Stimulated activated naive B cell treated with anti-CD40 and anti-IgM and Interleukin-4, amounts not matched to agents 10 μg/mL and 1 μg/mL and 100 μg/mL, for 72 hours (primary cell): ENCODE measurements around the gene ANXA5.

Source experiments
- ATAC-seq, 2 donors: fragments of 150-1000 bp; cut with Tn5 transposase; replicated peaks; 2 replicates each; pipeline ENCODE4 v1.10.0; 2021; ENCODE audit warnings: moderate library complexity in 1 of 2
- DNase-seq: peaks from one replicate; pipeline ENCODE4 v3.0.0; 2021
- H3K27ac Mint-ChIP-seq: one replicate; pipeline ENCODE4 v1.8.0; 2022; ENCODE audit warnings: mild to moderate bottlenecking, mixed read lengths
- H3K27me3 Mint-ChIP-seq, 2 donors: one replicate each; pipeline ENCODE4 v1.8.0; 2022; ENCODE audit warnings: mixed read lengths in 2 of 2
- H3K36me3 Mint-ChIP-seq, 2 donors: one replicate each; pipeline ENCODE4 v1.8.0; 2022; ENCODE audit warnings: mixed read lengths in 2 of 2, mild to moderate bottlenecking in 1 of 2
- H3K4me1 Mint-ChIP-seq, 2 donors: one replicate each; pipeline ENCODE4 v1.8.0; 2022; ENCODE audit warnings: mixed read lengths in 2 of 2, mild to moderate bottlenecking in 1 of 2
- H3K4me3 Mint-ChIP-seq, 2 donors: one replicate each; pipeline ENCODE4 v1.8.0; 2022; ENCODE audit warnings: mild to moderate bottlenecking in 2 of 2, mixed read lengths in 2 of 2, moderate library complexity in 1 of 2
- H3K9me3 Mint-ChIP-seq, 2 donors: one replicate each; pipeline ENCODE4 v1.8.0; 2022; ENCODE audit warnings: mixed read lengths in 2 of 2, mild to moderate bottlenecking in 1 of 2

Gene ANXA5

DNA sequence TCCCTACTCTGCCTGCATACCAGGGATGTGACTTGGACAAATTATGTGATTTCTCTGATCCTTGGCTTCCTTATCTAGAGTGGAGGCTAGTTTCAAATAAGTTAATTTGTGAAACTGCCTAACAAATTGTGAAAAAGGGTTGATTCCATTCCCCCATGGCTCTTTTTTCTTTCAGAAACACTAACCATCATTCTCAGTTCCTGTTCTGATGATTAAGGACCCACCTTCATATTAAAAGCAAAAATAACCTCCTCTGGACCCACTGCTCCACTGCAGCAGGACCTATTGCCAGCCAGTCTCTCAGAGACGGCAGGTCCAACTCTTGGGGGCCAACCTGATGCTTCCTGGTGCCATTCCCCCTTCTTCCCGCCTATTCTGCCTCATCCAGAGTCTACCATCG lies 4.5 kb upstream of the ANXA5 start:
- H3K27me3 Mint-ChIP-seq: peaks cover 27 to 48% of the 10 kb centered on the region in 2 donors
- H3K4me1 Mint-ChIP-seq: peaks cover 16 to 22% of the 10 kb centered on the region in 2 donors

DNA sequence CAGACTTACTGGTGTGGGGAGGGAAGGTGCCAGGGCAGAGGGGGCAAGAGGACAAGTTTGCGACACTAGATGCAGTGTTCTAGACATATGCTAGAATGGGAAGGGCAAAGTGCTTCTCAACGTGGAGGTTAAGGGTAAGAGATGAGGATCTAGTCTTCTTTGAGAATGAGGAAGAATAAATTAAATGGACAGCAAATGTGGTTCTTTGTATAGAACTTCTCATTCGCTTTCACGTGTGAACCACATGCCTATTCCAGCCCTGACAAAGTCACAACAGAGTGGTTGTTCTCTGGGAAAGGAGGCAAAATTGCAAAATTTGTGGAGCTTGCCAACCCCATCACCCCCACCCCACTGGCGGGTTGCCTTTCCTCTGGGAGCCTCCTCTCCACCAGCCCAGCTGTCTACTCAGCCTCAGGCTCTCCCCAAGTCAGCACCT lies 1.5 kb upstream of the ANXA5 start:
- no peak for DNase-seq
- no peak for ATAC-seq
- Mint-ChIP-seq H3K4me3 (no peak overlapping the region), H3K36me3 (peaks cover 0 to 3% of the 10 kb centered on the region in 2 donors), H3K27me3 (peaks cover 27 to 38% of the 10 kb centered on the region in 2 donors), H3K27ac (no peak overlapping the region), H3K9me3 (no peaks in the 10 kb centered on the region), H3K4me1 (peaks cover 19 to 22% of the 10 kb centered on the region in 2 donors)

More for the DNA sequence above, 4.5 kb upstream of the ANXA5 start:
- Mint-ChIP-seq H3K36me3 (peaks cover 0 to under 1% of the 10 kb centered on the region in 2 donors), H3K27ac (no peak overlapping the region), H3K9me3 (no peaks in the 10 kb centered on the region), H3K4me3 (no peak overlapping the region)
- ATAC-seq (no peak), DNase-seq (no peak)

DNA sequence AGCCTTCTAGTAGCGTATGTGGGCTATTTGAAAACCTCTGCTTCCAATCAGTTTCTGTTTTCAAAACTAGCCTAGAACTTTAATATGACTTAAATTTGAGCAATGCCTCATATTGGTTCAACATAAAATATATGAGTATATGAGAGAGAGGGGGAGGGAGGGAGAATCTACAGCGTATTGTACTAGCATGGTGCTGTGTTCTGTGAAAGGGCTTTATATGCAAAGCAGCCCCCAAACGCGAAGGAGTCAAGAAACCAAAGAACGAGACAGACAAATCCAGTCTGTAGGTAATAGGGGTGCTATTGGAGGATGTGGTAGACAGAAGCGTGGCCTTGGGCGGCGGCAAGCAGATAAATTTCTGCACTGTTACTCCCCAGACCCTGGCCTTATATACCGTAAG lies 784 bp upstream of the ANXA5 start:
- no peak for ATAC-seq
- H3K27me3 Mint-ChIP-seq: peaks cover 27 to 34% of the 10 kb centered on the region in 2 donors

DNA sequence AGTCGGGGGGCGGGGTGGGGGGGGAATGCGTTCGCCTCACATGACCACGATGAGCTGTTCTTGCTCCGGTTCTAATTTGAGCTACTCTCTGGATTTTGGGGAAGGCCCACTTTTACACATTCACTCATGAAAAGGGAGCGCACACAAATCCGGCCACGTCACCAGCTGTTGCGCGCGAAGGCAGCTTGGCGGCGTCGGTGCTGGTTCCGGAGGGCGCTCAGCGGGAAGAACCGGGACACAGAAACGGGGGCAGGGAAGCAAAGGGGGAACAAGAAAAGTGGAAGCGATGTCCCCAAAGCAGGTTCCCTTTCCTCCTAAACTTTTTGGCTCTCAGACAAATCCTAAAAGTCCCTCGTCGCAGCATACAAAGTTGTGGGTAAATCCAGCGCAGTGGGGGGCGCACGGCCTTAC lies 605 bp downstream of the ANXA5 start:
- ATAC-seq (peak; percentile 47 to 50), DNase-seq (peak; percentile 46)
- peaks cover 22 to 27% of the 10 kb centered on the region in 2 donors for H3K27me3 Mint-ChIP-seq
- peaks cover 10 to 17% of the 10 kb centered on the region in 2 donors for H3K36me3 Mint-ChIP-seq
- peak overlapping the region; percentile 97 for H3K27ac Mint-ChIP-seq
- no peaks in the 10 kb centered on the region for H3K9me3 Mint-ChIP-seq
- H3K4me3 Mint-ChIP-seq: peak overlapping the region; percentile 87 to 99
- peaks cover 14 to 24% of the 10 kb centered on the region in 2 donors for H3K4me1 Mint-ChIP-seq

More for the DNA sequence above, 784 bp upstream of the ANXA5 start:
- Mint-ChIP-seq H3K36me3 (peaks cover 3 to 8% of the 10 kb centered on the region in 2 donors), H3K4me3 (peak overlapping the region; percentile 86 to 87), H3K9me3 (no peaks in the 10 kb centered on the region), H3K27ac (peak overlapping the region; percentile 76), H3K4me1 (peaks cover 22% of the 10 kb centered on the region in 2 donors)
- DNase-seq: no peak

DNA sequence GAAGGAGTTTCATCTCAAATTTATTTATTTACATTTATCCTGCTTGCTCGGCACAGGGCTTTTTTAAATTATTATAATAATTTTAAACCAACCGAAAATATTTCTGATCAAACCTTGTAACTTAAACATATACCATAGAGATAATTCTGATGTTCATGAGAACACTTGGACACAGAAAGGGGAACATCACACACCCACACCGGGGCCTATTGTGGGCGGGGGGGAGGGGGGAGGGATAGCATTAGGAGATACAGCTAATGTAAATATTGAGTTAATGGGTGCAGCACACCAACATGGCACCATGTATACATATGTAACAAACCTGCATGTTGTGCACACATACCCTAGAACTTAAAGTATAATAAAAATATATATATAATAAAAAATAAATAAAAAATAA lies 2.9 kb downstream of the ANXA5 start:
- peaks cover 13 to 25% of the 10 kb centered on the region in 2 donors for H3K4me1 Mint-ChIP-seq
- no peaks in the 10 kb centered on the region for H3K9me3 Mint-ChIP-seq
- no peak overlapping the region for H3K4me3 Mint-ChIP-seq
- peaks cover 13 to 20% of the 10 kb centered on the region in 2 donors for H3K36me3 Mint-ChIP-seq
- no peak for ATAC-seq
- H3K27me3 Mint-ChIP-seq: peaks cover 12 to 13% of the 10 kb centered on the region in 2 donors
- H3K27ac Mint-ChIP-seq: no peak overlapping the region
- DNase-seq: no peak

DNA sequence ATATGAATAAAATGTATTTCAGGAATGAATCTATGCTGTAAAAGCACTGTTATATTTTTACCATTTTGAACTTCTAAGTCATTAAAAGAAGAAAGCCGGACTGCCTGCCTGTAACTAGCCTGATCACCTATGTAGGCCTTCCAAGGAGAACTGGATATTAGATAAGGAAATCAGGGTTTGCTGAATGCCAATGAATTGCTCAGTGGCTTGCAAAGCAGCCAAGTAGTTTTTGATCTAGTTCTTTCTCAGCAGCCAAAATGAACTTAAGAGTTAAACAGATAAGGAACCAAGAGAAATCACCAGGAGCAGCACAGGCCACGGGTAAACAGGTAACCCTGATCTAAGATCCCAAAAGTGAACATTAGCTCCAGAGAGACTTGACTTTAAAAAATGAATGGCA lies 3.3 kb downstream of the ANXA5 start:
- no peaks in the 10 kb centered on the region for H3K9me3 Mint-ChIP-seq
- DNase-seq (no peak), ATAC-seq (no peak)
- H3K4me1 Mint-ChIP-seq: peaks cover 13 to 25% of the 10 kb centered on the region in 2 donors
- no peak overlapping the region for H3K4me3 Mint-ChIP-seq
- H3K27ac Mint-ChIP-seq: no peak overlapping the region
- peaks cover 13 to 20% of the 10 kb centered on the region in 2 donors for H3K36me3 Mint-ChIP-seq
- H3K27me3 Mint-ChIP-seq: peaks cover 8 to 9% of the 10 kb centered on the region in 2 donors

DNA sequence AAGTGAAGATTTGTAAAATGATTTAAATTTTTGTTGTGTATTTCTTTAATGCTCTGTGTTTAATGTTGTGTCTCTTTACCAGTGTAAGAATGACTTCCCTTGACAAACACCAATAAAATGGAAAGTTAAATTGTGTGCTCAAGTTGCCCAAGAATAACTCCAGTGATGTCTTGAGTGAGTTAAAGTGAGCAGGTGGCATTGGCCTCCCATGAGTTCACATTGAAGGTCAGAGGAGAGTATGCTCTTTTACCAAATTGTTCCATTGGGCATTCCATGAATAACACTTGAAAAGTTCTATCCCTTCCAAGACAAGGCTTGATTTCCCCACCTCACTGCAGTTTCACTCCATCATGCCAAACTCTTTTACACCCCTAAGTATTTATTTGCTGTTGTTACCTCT lies 4.5 kb downstream of the ANXA5 start:
- H3K27ac Mint-ChIP-seq: no peak overlapping the region
- H3K27me3 Mint-ChIP-seq: no peaks in the 10 kb centered on the region
- no peak for ATAC-seq
- no peaks in the 10 kb centered on the region for H3K9me3 Mint-ChIP-seq
- H3K4me3 Mint-ChIP-seq: no peak overlapping the region
- peaks cover 2 to 18% of the 10 kb centered on the region in 2 donors for H3K4me1 Mint-ChIP-seq
- peaks cover 13 to 20% of the 10 kb centered on the region in 2 donors for H3K36me3 Mint-ChIP-seq
- no peak for DNase-seq

DNA sequence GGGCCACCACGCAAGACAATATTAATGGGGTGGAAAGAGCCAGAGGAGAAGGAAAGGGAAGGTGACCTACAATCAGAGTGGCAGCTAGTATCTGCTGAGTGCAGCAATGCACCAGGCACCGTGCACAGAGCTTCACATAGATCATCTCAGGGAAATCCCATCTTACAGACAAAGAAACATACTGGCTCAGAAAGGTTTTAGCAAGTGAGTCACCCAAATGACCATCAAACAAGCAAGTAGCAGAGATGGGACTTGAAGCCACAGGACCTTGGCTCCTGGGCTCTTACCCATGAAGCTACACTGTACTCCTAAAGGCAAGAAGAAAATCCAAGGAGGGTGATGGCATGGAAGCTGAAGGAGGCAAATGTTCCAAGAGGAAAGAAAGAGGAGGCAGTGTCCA lies 6.8 kb downstream of the ANXA5 start:
- Mint-ChIP-seq H3K36me3 (peaks cover 18 to 23% of the 10 kb centered on the region in 2 donors), H3K27me3 (no peaks in the 10 kb centered on the region), H3K4me1 (peaks cover 0 to 15% of the 10 kb centered on the region in 2 donors), H3K9me3 (no peaks in the 10 kb centered on the region), H3K27ac (no peak overlapping the region), H3K4me3 (no peak overlapping the region)
- peak; percentile 57 to 62 for ATAC-seq
- no peak for DNase-seq

DNA sequence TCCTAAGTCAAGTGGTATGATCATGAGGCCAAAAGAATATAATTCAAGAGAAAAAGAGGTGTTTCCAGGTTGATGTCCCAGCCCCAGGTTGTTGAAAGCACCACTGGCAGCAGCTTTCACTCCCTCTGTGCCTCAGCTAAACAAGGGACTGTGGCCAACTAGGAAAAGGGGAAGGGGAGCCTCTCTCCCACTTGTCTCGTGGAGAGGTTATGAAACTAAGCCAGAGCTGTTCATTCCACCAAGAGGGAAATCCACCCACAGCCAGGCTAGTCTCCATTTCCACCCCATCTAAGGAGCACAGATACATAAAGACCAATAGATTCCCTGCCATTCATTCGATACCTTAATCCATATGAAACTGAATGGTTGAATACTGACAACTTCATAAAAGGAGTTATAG lies 8.1 kb downstream of the ANXA5 start:
- no peak overlapping the region for H3K4me3 Mint-ChIP-seq
- no peak for DNase-seq
- no peaks in the 10 kb centered on the region for H3K9me3 Mint-ChIP-seq
- no peak overlapping the region for H3K27ac Mint-ChIP-seq
- peaks cover 0 to 14% of the 10 kb centered on the region in 2 donors for H3K4me1 Mint-ChIP-seq
- H3K27me3 Mint-ChIP-seq: no peaks in the 10 kb centered on the region
- ATAC-seq: no peak
- H3K36me3 Mint-ChIP-seq: peaks cover 20 to 30% of the 10 kb centered on the region in 2 donors

DNA sequence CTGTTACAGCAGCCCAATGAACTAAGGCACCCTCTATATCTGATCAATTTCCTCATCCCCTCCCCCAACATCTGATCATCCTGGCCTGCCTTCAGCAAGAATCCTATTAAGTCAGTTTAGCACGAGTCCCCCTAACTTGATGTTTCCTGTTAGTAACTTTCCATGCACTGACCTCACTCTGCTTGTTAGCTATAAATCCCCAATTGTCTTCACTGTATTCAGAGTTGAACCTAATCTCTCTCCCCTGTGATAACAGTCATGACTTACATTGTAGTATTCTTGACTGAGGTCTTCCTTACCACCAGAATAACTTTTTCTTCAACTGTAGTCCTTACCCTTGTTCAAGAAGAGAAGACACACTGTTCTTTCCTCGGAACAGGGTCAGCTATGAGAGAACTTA lies 8.5 kb downstream of the ANXA5 start:
- Mint-ChIP-seq H3K4me3 (no peak overlapping the region), H3K27ac (no peak overlapping the region), H3K4me1 (peaks cover 0 to 14% of the 10 kb centered on the region in 2 donors), H3K9me3 (no peaks in the 10 kb centered on the region), H3K36me3 (peaks cover 20 to 30% of the 10 kb centered on the region in 2 donors), H3K27me3 (no peaks in the 10 kb centered on the region)
- no peak for ATAC-seq
- no peak for DNase-seq

DNA sequence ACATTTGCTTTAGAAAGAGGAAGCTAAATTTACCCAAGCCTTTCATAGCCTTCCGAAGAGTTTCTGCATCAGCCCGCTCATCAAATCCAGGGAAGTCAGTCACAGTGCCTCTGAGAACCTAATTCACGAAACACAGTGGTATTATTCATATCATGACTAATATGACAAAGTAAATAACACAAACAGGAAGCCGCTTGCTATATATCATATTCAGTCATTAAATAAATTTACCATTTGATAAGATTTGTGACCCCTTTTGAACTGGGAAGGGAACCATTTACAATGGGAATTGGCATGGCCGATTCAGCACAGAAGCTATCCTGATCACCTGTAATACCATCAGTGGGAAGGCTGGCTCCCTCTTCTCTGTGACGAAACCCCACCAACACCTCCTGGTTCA lies 10.5 kb downstream of the ANXA5 start:
- no peaks in the 10 kb centered on the region for H3K27me3 Mint-ChIP-seq
- no peak overlapping the region for H3K4me3 Mint-ChIP-seq
- DNase-seq: no peak
- peaks cover 0 to 4% of the 10 kb centered on the region in 2 donors for H3K4me1 Mint-ChIP-seq
- H3K9me3 Mint-ChIP-seq: no peaks in the 10 kb centered on the region
- no peak overlapping the region for H3K27ac Mint-ChIP-seq
- peaks cover 10 to 20% of the 10 kb centered on the region in 2 donors for H3K36me3 Mint-ChIP-seq
- no peak for ATAC-seq

DNA sequence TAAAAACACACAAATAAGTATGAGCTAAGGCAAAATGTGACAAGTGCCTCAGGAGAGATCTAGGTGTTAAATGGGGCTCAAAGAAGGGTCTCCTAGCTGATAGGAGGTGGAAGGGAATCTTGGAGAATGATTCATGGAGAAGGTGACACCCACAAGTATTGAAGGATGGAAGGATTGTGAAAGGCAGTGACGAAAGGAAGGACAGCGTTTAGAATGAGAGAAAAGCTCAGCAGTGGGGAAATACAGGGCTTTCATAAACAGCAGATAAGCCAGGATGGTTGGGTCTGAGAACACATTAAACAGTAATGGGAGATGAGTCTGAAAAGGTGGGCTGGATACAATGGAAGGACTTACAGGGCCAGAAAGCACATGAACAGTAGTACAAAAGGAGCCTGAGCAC lies 11.5 kb downstream of the ANXA5 start:
- no peak for ATAC-seq
- Mint-ChIP-seq H3K36me3 (peaks cover 14 to 21% of the 10 kb centered on the region in 2 donors), H3K27me3 (no peaks in the 10 kb centered on the region), H3K27ac (no peak overlapping the region), H3K4me3 (no peak overlapping the region), H3K9me3 (no peaks in the 10 kb centered on the region), H3K4me1 (no peaks in the 10 kb centered on the region)
- DNase-seq: no peak

DNA sequence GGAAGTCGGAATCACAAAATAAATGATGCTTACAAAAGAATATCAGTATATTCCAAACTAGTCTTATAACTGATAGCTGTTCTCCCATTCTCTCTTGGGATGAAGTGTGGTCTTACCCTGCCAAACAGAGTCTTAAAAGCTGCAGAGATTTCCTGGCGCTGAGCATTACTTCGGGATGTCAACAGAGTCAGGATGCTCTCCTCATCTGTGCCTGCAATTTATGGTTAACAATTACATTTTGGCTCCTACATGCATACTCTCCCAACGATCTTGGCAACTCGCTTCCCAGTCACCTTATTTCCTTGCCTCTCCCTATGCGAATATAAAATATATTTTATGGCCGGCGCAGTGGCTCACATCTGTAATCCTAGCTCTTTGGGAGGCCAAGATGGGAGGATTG lies 12.2 kb downstream of the ANXA5 start:
- DNase-seq: no peak
- no peaks in the 10 kb centered on the region for H3K27me3 Mint-ChIP-seq
- H3K27ac Mint-ChIP-seq: no peak overlapping the region
- H3K36me3 Mint-ChIP-seq: peaks cover 19 to 27% of the 10 kb centered on the region in 2 donors
- H3K4me3 Mint-ChIP-seq: no peak overlapping the region
- no peak for ATAC-seq
- no peaks in the 10 kb centered on the region for H3K4me1 Mint-ChIP-seq
- no peaks in the 10 kb centered on the region for H3K9me3 Mint-ChIP-seq

DNA sequence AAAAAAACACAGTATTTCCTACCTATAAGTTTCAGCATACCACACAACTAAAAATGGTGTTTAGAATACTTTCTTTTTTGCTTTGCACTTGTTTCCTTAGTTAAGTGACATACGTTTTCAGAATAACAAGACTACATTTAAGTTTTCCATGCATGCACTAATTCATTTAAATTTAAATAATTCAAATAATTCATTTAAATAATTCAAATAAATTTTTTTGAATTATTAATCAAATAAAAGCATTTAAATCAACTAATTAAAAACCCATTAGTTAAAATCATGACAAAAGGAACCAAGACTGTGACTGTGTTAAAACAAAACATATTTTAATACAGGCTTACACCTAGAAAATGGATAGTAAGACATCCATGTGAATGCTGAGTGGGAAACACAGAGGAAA lies 12.8 kb downstream of the ANXA5 start:
- Mint-ChIP-seq H3K4me1 (no peaks in the 10 kb centered on the region), H3K36me3 (peaks cover 24 to 32% of the 10 kb centered on the region in 2 donors), H3K9me3 (no peaks in the 10 kb centered on the region), H3K4me3 (no peak overlapping the region), H3K27ac (no peak overlapping the region), H3K27me3 (no peaks in the 10 kb centered on the region)
- ATAC-seq (no peak), DNase-seq (no peak)

DNA sequence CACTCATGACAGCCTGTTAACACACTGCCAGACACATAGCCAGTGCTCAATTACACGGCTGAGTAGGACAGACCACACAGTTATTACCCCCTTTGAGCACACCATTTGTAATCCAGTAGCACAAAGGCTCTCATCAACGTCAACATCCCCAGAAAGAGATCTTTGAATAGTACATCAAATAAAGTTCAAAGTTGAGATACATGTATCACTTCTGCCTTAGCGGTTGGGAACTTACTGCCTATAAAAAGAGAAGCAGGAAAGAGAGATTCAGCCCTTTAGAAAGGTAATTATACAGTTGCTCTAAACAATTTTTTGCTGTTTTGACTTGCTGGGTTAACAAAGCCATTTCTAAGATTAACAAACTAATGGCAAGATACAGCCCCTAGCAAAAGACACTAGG lies 16.2 kb downstream of the ANXA5 start:
- Mint-ChIP-seq H3K9me3 (no peaks in the 10 kb centered on the region), H3K36me3 (peaks cover 38 to 53% of the 10 kb centered on the region in 2 donors), H3K27ac (no peak overlapping the region), H3K4me3 (no peak overlapping the region), H3K4me1 (no peaks in the 10 kb centered on the region), H3K27me3 (no peaks in the 10 kb centered on the region)
- DNase-seq (no peak), ATAC-seq (no peak)

DNA sequence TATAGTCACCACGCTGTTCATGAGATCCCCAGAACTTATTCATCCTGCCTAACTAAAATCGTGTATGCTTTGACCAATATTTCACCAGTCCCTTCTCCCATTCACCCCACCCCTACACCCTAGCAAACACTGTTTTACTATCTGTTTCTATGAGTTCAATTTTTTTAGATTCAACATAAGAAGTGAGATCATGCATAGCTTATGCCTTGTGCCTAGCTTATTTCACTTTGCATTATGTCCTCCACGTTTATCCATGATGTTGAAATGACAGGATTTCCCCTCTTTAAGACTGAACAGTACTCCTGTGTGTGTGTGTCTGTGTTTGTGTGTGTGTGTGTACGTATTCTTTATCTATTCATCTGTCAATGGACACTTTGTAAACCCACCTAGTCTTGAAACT lies 16.8 kb downstream of the ANXA5 start:
- ATAC-seq: no peak
- H3K36me3 Mint-ChIP-seq: peaks cover 33 to 47% of the 10 kb centered on the region in 2 donors
- no peak for DNase-seq
- H3K4me3 Mint-ChIP-seq: no peak overlapping the region
- no peaks in the 10 kb centered on the region for H3K4me1 Mint-ChIP-seq
- H3K27ac Mint-ChIP-seq: no peak overlapping the region
- H3K27me3 Mint-ChIP-seq: no peaks in the 10 kb centered on the region
- no peaks in the 10 kb centered on the region for H3K9me3 Mint-ChIP-seq
